ENCODE data around the gene JARID2.

Gene JARID2

DNA sequence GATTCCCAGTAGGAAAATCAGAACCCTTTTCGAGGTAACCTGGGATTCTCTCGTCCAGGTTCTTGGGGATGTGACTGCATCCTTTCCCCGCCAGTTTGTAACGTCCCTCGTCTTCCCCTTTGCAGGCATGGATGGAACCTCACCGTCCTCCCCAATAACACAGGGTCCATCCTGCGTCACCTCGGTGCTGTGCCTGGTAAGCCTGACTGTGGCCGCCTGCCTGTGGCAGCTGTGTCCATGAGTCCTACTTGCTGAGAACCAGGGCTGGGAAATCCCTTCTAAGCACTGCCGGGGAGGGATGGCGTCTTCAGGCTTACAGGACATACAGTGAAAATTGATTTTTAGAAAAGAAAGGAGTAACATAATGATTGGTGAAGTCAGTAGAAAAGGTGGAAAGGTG, 261.4 kb downstream of the JARID2 start:
- DNase-seq (ENCODE audit: low read depth, low spot score) = no peak

- DNase-seq (ENCODE audit: low read depth, low spot score) = no peak
Observed at GRCh38 chr6:15507746-15508145, 261.9 kb downstream of the JARID2 start.

- DNase-seq (ENCODE audit: low read depth, low spot score) = no peak
Observed at GRCh38 chr6:15508441-15508871, 262.6 kb downstream of the JARID2 start.

GRCh38 chr6:15508931-15509330, 263.1 kb downstream of the JARID2 start:
- DNase-seq (ENCODE audit: low read depth, low spot score) = no peak

GRCh38 chr6:15509335-15509933, 263.6 kb downstream of the JARID2 start:
- DNase-seq (ENCODE audit: low read depth, low spot score) = no peak

DNA sequence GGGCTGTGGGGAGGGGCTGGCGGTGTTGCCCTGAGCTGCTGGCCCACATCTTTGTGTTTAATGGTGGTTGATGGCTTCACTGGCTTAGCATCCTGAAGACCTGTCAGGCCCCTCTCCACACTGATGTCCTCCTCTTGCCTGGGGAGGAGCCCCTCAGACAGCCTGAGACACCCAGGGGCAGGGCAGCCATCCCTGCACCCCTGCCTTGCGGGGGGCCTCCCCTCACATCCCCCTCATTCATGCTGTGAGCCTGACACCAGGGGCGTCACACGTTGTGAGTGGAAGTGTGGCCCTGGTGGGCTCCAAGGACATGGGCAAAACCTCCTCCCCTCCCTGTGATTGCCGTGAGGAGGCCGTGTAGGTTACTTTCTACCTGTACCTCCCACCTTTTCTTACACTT, 264.3 kb downstream of the JARID2 start:
- no peak for DNase-seq (ENCODE audit: low read depth, low spot score)

GRCh38 chr6:15510536-15511247, 264.8 kb downstream of the JARID2 start:
- DNase-seq (ENCODE audit: low read depth, low spot score) = no peak

- DNase-seq (ENCODE audit: low read depth, low spot score) = no peak
Observed at GRCh38 chr6:15511248-15512125, 265.6 kb downstream of the JARID2 start.

DNA sequence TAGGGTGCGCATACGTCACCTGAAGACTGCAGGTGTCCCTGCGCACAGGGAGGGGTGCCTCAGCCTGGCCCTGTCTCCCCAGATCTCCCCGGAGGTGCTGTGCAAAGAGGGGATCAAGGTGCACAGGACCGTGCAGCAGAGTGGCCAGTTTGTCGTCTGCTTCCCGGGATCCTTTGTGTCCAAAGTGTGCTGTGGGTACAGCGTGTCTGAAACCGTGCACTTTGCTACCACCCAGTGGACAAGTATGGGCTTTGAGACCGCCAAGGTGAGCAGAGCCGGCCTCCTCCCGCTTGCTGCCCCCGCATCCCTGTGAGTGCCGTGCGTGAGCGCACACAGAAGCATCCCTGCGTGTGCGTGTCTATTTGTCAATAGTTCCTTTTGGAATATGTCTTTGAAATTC, 266.3 kb downstream of the JARID2 start:
- DNase-seq (ENCODE audit: low read depth, low spot score) = no peak

DNA sequence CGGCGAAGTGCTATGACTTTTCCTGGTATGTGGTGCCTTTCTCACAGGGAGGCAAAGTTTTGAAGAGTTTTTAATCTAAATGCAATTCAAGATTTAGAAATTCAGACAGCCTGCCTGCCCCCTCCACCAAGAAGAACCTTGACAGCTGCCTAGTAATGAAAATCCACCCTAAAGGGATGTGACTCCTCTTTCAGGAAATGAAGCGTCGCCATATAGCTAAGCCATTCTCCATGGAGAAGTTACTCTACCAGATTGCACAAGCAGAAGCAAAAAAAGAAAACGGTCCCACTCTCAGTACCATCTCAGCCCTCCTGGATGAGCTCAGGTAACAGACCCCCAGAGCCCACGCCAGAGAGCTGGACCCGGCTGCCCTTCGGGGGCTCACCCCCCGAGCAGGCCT, 266.9 kb downstream of the JARID2 start:
- no peak for DNase-seq (ENCODE audit: low read depth, low spot score)

DNA sequence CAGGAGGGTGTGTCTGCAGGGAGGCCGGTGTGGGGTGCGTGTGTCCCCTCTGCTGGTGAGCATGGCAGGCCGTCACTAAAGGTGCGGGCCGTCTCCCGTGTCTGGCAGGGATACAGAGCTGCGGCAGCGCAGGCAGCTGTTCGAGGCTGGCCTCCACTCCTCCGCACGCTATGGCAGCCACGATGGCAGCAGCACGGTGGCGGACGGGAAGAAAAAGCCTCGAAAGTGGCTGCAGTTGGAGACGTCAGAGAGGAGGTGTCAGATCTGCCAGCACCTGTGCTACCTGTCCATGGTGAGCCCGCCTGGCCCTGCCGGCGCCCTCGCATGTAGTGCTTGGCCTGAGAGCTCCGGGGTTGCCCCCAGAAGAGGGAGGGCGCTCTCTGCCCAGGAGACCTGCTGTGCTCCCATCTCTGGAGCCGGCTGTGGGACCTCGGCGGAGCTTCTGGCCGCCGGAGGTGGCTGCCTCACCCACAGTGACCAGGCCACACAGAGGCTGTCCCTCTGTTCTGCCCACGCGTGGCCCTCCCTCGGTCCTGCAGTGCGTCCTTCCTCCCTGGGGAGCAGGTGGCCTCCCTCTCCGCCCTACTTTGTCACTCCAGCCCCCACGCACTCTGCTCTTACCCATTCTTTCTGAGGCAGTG, 267.4 kb downstream of the JARID2 start:
- no peak for DNase-seq (ENCODE audit: low read depth, low spot score)

DNA sequence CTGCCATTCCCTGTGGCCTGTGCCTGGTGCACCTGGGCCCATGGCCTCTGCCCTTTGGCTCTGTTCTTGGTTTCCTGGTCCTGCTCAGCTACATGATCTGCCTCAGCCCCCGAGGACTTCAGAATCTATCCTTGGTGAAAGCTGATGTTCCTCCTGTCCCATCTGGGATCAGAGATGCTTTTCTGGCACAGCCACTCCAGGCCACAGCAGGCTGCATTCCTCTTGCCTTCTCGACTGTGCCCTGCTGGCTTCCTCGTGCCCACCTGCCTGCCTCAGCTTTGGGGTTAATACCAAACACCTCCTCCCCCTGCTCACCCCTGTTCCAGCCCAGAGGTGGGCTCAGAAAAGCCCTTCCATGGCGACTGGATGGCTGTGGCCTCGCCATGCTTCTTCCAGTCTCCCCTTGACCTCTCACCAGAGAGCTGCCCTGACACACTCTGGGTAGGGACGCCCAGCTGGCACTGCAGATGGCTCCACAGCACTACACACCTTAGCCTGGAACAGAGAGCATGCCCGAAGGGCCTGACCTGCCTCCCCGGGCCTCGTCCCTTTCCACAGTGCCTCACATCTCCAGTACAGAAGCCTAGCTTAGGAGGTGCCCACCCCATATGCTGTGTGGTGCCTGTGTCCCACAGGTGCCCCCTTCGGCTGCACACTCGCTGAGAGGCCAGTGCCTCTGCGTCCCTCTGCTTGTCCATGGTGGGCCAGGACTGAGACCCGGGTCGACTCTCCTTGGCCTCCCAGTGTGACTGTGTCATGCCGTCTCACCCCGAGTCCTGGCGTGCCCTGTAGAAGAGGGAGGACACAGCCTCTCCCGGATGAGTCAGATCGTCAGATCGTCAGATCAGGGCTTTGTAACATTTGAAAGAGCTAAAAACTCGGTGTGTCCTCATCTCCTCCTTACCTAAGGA, 268.2 kb downstream of the JARID2 start:
- DNase-seq (ENCODE audit: low read depth, low spot score) = no peak

DNA sequence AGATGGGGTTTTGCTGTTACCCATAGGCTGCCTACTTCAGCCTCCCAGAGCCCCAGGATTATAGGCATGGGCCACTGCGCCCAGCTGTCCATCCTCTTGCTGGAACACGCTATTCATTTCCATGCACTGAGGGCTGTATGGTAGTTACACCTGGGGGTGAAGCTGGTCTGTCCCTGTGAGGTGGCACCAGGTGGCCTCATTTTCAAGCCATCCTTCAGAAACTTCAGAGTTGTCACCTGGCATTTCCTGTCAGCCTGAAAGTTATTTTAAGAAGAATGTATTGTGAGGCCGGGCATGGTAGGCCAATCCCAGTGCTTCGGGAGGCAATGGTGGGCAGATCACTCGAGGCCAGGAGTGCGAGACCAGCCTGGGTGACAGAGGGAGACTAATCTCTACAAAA, 269.4 kb downstream of the JARID2 start:
- no peak for DNase-seq (ENCODE audit: low read depth, low spot score)

DNA sequence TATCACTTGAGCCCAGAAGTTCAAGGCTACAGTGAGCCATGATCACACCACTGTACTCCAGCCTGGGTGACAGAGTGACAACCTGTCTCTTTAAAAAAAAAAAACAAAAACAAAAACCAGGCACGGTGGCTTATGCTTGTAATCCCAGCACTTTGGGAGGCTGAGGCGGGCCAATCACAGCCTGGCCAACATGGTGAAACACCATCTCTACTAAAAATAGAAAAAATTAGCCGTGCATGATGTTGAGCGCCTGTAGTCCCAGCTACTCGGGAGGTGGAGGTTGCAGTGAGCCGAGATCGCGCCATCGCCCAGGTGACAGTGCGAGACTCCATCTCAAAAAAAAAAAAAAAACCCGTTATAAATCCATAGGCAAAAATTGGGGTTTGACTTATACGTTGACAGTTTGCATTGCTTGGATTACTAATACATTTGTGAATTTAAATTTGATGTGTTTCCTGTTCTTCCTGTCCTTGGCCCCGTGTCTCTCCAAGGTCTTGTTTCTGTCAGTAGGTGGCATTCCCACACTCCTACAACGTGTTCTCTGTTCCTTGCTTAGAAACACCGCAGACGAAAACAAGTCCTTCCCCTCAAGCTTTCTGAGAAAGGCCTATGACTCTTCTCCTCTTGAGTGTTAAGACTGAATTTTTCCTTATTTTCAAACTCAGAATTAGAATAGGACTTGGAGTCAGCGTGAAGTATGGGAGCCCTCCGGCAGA, 269.9 kb downstream of the JARID2 start:
- no peak for DNase-seq (ENCODE audit: low read depth, low spot score)

DNA sequence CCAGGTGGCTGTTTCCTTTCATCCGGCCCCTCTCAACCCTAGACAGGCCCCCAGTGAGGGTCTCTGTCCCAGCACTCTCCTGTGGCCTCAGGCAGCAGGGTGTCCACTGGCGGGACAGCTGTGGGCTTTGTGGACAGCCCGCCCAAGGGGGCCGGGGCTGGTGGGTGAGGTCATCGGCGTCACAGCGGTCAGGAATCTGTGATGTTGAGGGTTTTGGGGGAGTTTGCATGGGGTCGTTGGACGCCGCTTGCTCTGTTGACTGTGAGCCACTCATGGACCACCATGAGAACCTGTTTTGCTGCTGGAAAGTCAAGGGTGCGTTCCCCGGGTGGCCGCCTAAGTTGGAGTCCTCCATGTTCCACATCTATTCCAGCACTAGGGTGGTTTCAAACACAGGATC, 270.5 kb downstream of the JARID2 start:
- no peak for DNase-seq (ENCODE audit: low read depth, low spot score)

GRCh38 chr6:15516923-15517560, 271.2 kb downstream of the JARID2 start:
- no peak for DNase-seq (ENCODE audit: low read depth, low spot score)

GRCh38 chr6:15517600-15517999, 271.7 kb downstream of the JARID2 start:
- no peak for DNase-seq (ENCODE audit: low read depth, low spot score)

GRCh38 chr6:15518057-15518456, 272.2 kb downstream of the JARID2 start:
- no peak for DNase-seq (ENCODE audit: low read depth, low spot score)

DNA sequence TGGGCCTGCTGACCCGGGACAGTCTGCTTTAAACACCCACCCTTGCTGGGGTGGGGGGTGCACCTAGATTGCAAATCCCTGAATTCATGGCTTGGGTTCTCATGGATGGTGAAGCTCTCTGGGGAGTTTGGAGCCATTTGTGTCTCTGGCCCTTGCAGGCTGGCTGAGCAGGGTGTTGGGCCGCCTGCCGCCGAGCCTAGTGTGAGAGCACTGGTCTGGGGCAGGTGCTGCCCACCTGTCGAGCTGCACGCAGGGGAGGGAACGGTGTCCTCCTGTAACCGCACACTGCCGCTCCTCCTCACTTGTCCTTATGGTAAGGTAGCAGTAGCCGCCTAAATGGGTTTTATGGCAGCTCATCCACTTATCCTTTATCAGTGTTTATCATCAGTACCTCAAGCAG, 273.0 kb downstream of the JARID2 start:
- DNase-seq (ENCODE audit: low read depth, low spot score) = no peak

DNA sequence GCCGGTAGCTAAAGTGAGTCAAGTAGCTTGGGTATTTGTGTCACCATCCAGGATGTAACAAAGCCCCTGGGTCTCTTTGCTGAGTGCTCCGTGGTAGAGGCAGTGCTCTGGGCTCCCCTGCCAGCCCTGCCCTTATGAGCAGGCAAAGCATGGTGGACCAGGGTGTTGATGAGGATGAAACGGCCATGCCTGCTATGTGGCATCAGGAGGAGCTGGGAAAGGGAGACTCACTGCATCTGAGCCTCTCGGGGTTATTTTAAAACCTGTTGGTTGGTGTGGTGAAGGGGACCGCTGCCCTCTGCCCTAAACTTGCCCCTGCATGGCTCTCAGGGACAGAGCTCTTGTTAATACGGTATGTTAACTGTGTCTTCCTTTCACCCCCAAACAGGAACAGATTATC, 273.8 kb downstream of the JARID2 start:
- no peak for DNase-seq (ENCODE audit: low read depth, low spot score)
